LoVo (cell line): ENCODE measurements around the gene PDYN.
A peak's percentile ranks its signal among the peaks of the same experiment; 100 is the strongest.
"Not testable (repeated sequence)": the region's sequence is repeated elsewhere in the genome, so short reads cannot be mapped to it uniquely, and the experiment has no call there.

Experiments used
- DNase-seq: peaks from one replicate; pipeline ENCODE4 v3.0.0-alpha.2; 2016; ENCODE audit warnings: low spot score

Gene PDYN

GRCh38 chr20:1993986-1994385 lies at the start of gene PDYN:
Gene PDYN, minus strand, starts transcription at chr20:1994058. Its CDS starts 10,974 bp downstream, at chr20:1983084.
- no peak for DNase-seq

GRCh38 chr20:2042400-2042799 lies 48.5 kb upstream of the PDYN start:
- DNase-seq: no peak

- DNase-seq: no peak
These were observed 44.3 kb upstream of the PDYN start for GRCh38 chr20:2038161-2038560.

- no peak for DNase-seq
These were observed 43.5 kb upstream of the PDYN start for GRCh38 chr20:2037296-2037914.

DNA sequence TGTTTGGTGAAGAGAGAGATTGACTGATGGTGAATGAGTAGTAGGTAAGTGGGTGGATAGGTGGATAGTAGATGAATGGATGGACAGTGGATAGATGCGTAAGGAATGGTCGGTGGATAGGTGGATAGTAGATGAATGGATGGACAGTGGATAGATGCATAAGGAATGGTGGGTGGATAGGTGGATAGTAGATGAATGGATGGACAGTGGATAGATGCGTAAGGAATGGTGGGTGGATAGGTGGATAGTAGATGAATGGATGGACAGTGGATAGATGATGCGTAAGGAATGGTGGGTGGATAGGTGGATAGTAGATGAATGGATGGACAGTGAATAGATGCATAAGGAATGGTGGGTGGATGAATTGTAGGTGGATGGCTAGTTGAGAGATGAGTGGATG lies 42.5 kb upstream of the PDYN start:
- not testable (repeated sequence) for DNase-seq

- no peak for DNase-seq
These were observed 38.3 kb upstream of the PDYN start for GRCh38 chr20:2032168-2032567.

DNA sequence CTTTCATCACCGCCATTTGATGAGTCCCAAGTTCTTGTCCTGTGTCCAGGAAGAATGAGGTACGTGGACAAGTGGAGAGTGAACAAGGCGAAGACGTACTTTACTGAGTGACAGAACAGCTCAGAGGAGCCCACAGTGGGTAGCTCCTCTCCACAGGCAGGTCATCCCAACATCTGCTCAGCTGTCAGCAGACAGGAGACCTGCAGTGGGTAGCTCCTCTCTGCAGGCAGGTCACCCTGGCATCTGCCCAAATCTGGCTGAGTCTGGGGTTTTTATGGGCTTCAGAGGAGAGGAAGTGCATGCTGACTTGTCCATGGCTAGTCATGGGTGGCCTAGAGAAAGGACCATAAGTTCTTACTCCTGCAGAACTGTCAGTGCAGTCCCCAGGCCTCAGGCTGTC lies 32.7 kb upstream of the PDYN start:
- no peak for DNase-seq

DNA sequence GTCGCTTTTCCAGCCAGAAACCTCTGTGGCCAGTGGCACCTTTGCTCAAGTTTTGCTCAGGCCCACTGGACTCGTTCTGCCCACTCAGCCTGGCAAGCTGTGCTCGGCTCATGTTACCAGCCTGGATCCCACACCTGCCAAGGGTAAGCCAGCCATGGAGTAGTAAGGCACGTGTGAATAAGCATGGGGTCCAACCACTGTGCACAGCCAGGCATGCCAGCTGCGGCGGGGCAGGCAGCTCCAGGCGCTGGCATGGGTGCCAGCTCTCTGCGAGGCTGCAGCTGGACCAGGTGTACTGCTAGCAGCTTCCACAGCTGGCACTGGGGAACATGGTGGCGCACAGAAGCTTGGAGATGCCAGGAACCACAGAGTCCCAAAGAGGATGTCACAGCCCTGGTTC lies 32.1 kb upstream of the PDYN start:
- no peak for DNase-seq

DNA sequence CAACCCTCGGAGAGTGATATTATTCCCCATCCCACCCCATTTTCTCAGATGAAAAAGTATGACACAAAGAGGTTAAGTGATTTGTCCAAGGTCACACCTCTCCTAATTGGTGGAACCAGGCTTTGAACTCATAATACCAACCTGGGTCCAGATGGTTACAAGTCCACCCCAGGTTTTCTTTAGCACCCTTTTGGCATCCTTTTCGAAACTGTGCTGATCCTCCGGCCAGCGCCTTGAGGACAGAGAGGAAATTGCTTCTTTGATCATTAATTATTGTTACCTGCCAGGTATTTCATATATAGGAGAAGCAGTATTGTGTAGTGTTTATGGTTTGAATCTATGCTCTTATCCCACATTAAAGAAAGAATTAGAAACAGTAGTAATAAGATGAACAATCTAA lies 29.3 kb upstream of the PDYN start:
- no peak for DNase-seq

DNA sequence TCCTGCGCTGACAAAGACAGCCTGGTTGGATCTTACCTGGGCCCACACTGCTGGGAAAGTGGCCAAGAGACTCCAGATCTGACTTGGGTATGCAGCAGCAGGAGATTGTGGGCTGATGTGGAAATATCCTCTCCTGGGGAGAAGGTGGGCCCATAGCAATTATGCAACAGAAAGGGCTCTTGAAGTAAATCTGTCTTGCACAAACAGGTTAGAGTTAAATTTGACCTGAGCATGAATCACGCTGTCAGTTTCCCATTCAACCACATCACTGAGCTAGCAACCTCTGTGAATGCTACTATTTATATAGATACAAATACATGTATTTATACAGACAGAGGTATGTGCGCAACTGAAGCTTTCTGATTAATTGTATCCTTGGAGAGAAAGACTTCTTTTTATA lies 28.3 kb upstream of the PDYN start:
- no peak for DNase-seq

DNA sequence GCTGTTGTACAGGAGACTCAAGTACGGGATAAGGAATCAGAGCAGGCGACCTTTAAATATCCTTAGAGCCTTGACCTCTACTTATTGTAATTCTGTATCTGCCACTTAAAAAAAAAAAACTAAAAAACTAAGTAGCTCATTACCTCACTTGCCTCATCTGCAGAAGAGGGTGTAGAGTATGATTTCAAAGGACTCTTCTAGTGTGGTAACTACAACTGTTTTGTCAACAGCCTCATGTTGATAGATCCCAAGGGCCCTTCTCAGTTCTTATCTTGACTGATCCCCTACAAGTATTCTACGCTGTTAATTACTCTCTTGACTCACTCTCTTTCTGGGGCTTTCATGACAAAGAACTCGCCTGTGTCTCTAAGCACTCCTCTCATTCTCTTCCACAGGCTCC lies 16.7 kb upstream of the PDYN start:
- no peak for DNase-seq

GRCh38 chr20:2006452-2007361 lies 12.8 kb upstream of the PDYN start:
- DNase-seq: no peak

DNA sequence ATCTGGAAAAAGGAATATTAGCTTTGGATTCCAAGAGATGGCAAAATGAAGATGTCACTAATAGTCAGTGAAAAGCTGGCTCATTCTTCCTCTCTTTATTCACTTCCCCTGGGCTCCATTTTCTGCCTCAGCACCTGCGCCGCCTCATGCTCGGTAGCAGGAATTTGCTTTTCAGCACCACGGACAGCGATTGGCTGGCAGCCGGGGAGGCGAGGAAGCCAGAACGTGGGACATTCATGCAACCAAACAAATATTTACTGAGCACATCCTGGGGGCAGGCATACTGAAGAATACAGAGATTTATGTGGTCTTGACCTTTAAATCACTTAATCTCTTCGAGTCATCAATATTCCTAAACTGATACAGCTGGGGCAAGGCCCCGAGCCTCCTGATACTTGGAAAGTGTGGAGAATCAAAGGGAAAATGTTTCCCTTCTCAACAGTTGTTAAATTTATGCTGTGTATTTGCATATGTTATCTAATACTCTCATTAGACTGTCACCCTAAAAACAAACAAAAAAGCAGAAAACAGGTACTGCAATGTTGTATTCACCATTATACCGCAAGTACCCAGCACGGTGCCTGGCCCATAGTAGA lies 12.1 kb upstream of the PDYN start:
- DNase-seq: peak; percentile 59

DNA sequence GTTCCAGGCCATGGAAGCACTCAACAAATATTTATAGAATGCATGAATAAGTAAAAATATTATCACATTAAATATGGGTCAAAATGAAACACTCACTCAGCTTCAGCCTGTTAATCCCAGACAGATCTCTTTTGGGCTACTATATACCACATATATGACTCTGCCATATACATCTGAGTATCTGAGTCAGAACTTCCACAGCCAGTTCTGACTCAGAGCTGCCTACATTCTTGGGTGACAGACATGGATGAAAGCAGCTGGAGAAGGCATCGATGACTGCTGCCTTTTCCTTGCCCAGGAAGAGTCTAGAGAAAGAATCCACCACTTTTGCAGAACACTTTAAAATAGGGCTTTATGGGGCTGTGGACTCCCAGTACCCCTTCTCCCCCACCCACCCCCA lies 11.5 kb upstream of the PDYN start:
- DNase-seq: no peak

DNA sequence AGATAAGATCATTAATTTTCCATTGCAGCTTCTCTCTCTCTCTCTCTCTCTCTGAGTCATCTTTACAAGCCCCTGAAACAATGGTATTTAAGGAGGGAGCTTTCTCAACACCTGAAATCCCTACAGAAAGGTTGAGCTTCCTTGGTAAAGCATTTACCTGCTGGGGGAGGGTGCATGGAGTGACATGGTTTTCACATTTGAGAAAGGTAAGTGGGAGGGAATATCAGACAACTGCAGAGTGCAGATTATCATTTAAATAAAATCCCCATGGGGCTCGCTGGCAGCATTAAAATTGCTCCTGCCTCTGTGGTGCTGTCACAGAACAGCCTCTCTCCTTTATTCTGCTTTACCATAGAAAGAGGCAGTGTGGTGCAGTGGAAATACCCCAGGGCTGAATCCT lies 10.3 kb upstream of the PDYN start:
- no peak for DNase-seq

DNA sequence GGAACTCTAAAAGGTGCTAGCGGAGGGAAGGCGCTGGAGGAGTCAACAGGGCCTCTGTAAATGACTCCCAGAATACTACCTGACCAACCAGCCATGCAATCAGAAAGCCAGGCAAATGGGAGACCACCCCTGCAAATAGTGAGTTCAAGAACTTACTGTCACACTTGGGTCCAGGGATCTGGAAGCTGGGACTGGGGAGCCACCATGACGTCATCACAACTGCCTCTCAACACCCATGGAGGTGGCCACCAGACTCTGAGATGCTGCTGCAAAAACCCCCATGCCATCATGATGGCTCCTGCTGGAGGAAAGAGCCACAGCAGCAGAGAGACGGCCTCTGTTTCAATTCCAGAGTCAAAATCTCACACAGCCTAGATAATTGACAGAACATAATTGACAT lies 8.5 kb upstream of the PDYN start:
- no peak for DNase-seq

DNA sequence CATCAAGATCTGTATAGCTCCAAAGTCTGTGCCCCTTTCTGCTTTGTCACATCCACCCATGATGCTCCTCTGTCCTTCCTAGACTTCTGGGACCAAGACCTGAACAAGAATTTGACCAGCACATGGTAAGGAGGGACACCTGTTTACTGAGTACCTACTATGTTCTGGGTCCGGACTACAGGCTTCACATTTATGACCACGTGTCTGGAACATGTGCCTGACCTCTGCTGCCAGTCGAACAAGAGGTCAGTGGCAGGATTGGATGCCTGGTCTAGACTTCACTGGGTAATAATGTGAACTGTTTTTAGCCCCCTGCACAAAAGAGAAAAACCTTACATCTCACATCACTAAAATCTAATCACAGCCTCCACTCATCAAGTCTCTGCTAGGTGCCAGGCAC lies 7.3 kb upstream of the PDYN start:
- DNase-seq: no peak

GRCh38 chr20:2000285-2000684 lies 6.4 kb upstream of the PDYN start:
- DNase-seq: no peak

DNA sequence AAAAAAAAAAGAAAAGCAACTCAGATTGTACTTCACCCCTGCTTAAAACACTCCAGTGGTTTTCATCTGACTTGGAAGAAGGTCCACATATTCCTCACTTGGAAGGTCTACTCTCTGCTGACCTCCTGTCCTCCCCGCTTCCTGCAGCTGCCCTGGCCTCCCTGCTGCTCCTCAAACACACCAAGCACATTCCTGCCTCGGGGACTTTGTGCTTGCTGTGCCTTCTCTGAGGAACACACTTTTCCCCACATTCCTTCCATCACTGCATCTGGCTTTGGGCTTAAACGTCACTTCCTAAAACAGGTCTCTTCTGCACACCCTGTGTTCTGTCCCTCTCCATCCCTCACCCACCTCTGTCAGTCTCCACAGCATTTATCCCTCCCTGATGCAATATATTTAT lies 4.9 kb upstream of the PDYN start:
- no peak for DNase-seq

DNA sequence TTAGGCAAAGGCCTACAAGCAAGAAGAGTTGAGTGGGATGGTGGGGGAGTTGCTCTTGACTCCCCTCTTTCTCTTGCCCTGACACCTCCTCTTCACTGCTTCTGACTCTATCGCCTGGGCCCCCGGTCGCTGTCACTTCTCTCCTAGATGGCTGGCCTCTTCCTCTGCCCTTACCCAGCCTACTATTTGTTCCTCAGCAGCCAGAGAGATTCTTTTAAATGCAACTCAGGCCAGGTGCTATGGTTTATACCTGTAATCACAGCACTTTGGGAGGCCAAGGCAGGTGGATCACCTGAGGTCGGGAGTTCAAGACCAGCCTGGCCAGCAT lies 4.3 kb upstream of the PDYN start:
- no peak for DNase-seq

DNA sequence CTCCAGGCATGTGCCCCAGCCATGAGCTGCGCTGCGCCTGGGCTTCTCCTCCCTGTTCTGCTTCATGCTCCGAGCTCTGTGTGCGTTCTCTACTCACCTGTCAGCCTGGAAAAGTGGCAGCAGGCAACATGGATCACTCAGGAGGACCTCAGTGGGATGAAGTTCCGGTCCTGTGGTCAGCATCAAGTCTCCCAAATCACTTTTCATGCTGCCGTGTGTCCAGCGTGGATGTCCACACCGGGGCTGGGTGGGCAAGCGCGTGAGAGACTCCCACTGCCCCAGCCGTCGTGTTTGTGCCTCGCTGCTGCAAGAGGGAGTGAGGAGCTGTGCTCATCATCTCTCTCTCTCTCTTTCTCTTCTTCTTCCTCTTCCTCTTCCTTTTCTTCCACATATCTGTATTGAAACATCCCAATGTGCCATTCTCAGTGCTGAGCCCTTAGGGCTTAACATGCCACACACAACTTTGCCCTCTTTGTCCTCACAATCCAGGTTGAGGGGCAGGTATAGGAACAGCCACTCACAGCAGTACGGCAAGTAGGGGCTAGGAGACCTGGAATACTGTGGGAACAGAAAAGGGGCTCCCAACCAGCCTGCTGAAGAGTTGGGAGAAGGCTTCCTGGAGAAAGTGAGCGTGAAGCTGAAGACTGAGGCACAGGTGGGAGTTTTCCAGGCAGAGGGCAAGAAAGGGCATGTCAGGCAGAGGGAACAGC lies 3.8 kb upstream of the PDYN start:
- no peak for DNase-seq

DNA sequence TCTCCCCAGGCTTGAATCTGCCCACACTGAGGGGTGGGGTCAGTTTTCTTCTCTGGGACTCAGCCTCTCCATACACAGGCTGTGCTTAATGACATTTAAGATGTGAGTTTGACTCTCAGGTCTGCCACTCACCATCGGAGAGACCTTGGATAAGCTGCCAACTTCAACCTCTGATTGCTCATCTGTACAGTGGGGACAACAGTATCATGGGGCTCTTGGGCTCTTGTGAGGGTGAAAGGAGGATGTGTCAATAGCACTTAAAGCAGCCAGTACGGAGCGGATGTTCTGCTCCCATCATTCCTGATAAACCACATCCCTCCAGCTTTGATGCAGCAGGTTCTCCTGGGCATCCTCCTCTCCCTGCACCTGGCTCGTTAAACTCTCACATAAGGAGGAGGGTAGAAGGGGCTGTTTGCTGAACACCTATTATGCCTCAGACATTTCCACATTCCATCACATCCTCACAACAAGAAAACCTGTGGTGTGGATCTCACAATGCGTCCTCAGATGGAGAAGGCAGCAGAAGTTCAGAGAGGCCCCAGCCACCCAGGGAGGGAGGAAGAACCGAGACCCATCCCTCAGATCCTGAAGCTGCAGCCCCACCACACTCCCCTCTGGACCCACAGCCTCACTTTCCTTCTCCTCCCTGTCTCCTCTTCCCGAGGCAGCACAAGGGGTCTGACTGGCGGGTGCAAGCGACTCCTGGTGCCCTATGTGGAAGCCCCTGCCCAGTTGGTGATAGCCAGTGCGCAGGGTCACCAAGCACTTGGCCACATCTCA lies 1.9 kb upstream of the PDYN start:
- no peak for DNase-seq
